Upper lobe of left lung (tissue), 6 donors: ENCODE data around the gene ITPR2. TPM values are rescaled to one million over a fixed set of nuclear protein-coding genes. Genes with fewer than 3 reads are reported as not detected.

Experiments used
- ATAC-seq, 2 donors: fragments of 200-7000 bp; cut with Tn5 transposase; one replicate each; pipeline ENCODE4 v1.9.1; 2022; ENCODE audit warnings: mild to moderate bottlenecking in 2 of 2, moderate library complexity in 2 of 2; ENCODE audit not compliant: low FRiP score in 2 of 2
- DNase-seq, 2 donors: peaks; one replicate each; pipeline ENCODE4 v3.0.0-alpha.2; 2019 to 2020
- H3K27ac ChIP-seq, 4 donors: fragments of 200-600 bp; sonication (generic); one replicate each; pipeline ENCODE4 v1.5.1; 2016 to 2019
- H3K27me3 ChIP-seq, 4 donors: fragments of 200-600 bp; sonication (generic); one replicate each; pipeline ENCODE4 v1.5.1; 2017 to 2019
- H3K36me3 ChIP-seq, 4 donors: fragments of 200-600 bp; sonication (generic); one replicate each; pipeline ENCODE4 v1.5.1; 2016 to 2019
- H3K4me1 ChIP-seq, 4 donors: fragments of 200-600 bp; sonication (generic); one replicate each; pipeline ENCODE4 v1.5.1; 2018 to 2019
- H3K4me3 ChIP-seq, 4 donors: fragments of 200-600 bp; sonication (generic); one replicate each; pipeline ENCODE4 v1.5.1; 2017 to 2019; ENCODE audit warnings: mild to moderate bottlenecking in 2 of 4, moderate library complexity in 1 of 4
- H3K9me3 ChIP-seq, 4 donors: fragments of 200-600 bp; sonication (generic); one replicate each; pipeline ENCODE4 v1.5.1; 2018 to 2019
- CTCF ChIP-seq, 6 experiments: fragments of 450-650 bp in 4 of 6; fragments of 200-600 bp in 2 of 6; sonication (generic) in 2 of 6; IDR thresholded peaks; one replicate each; pipeline ENCODE4 v1.5.1; 2016 to 2019; ENCODE audit warnings: antibody characterized with exemption in 6 of 6
- EP300 ChIP-seq, 4 donors: sonication (generic); formaldehyde crosslinking; IDR thresholded peaks; one replicate each; pipeline ENCODE4 v1.5.1; 2017; ENCODE audit warnings: antibody characterized with exemption in 4 of 4, control low read depth in 2 of 4
- POLR2A ChIP-seq, 4 donors: fragments of 450-650 bp; IDR thresholded peaks; one replicate each; pipeline ENCODE4 v1.5.1; 2016 to 2017; ENCODE audit warnings: antibody characterized with exemption in 4 of 4, mild to moderate bottlenecking in 2 of 4
- POLR2AphosphoS5 ChIP-seq, 2 donors: sonication (generic); formaldehyde crosslinking; IDR thresholded peaks; one replicate each; pipeline ENCODE4 v1.5.1; 2017; ENCODE audit warnings: antibody characterized with exemption in 2 of 2
- WGBS, 2 donors: methylation state at CpG; one replicate each; pipeline ENCODE4 v1.1.5; 2017 to 2018; 5-methylcytosine and 5-hydroxymethylcytosine counted together
- total RNA-seq, 6 donors: library from RNA; depleted of rRNA in 4 of 6; stranded (reverse); fragments of >200 nt in 4 of 6; gene quantifications; one replicate each; pipeline versions ENCODE4 v1.1.0 to v1.2.1, GENCODE V29; 2016 to 2021
- donor health status: DM: no; HTN: no; CAD: no; lungs with moderate emphysema.
- donor health status: DM: no; HTN: yes; CAD: no; lungs with severe emphysema.

ITPR2 gene
- total RNA-seq, 6 donors from 2014 or later, result 35.5 to 115 (median 45.0) TPM

GRCh38 chr12:26818201-26818600 lies 14.8 kb downstream of the ITPR2 start:
- no peaks in the 10 kb centered on the region for H3K4me1 ChIP-seq
- WGBS, 2 donors, result 90 to 94% methylated on average over 3 of the region's 3 CpGs

GRCh38 chr12:26817183-26817591 lies 15.8 kb downstream of the ITPR2 start:
- ATAC-seq, result no peak
- no peaks in the 10 kb centered on the region for H3K36me3 ChIP-seq
- no peaks in the 10 kb centered on the region for H3K9me3 ChIP-seq
- H3K4me1 ChIP-seq, result no peaks in the 10 kb centered on the region
- no peaks in the 10 kb centered on the region for H3K27me3 ChIP-seq
- H3K4me3 ChIP-seq, result no peak overlapping the region
- 75 to 84% methylated on average over 4 of the region's 4 CpGs for WGBS, 2 donors
- TF ChIP-seq CTCF (IDR thresholded peaks at IDR 0.05), result no peak
- TF ChIP-seq POLR2AphosphoS5 (IDR thresholded peaks at IDR 0.05), result no peak
- TF ChIP-seq POLR2A (IDR thresholded peaks at IDR 0.05), result no peak
- no peak for TF ChIP-seq EP300 (IDR thresholded peaks at IDR 0.05)
- DNase-seq, result no peak
- no peak overlapping the region for H3K27ac ChIP-seq

More at GRCh38 chr12:26818201-26818600, 14.8 kb downstream of the ITPR2 start:
- Histone ChIP-seq H3K27me3 (no peaks in the 10 kb centered on the region), H3K9me3 (no peaks in the 10 kb centered on the region), H3K36me3 (no peaks in the 10 kb centered on the region), H3K27ac (no peak overlapping the region), H3K4me3 (no peak overlapping the region)
- TF ChIP-seq CTCF (IDR thresholded peaks at IDR 0.05), result no peak
- TF ChIP-seq POLR2AphosphoS5 (IDR thresholded peaks at IDR 0.05), result no peak
- no peak for TF ChIP-seq POLR2A (IDR thresholded peaks at IDR 0.05)
- TF ChIP-seq EP300 (IDR thresholded peaks at IDR 0.05), result no peak
- ATAC-seq, result no peak
- DNase-seq, result no peak

- Histone ChIP-seq H3K9me3 (no peaks in the 10 kb centered on the region), H3K4me1 (peaks cover 4 to 13% (median 8%) of the 10 kb centered on the region in 4 donors), H3K27me3 (no peaks in the 10 kb centered on the region), H3K36me3 (no peaks in the 10 kb centered on the region), H3K27ac (no peak overlapping the region), H3K4me3 (no peak overlapping the region)
- TF ChIP-seq EP300 (IDR thresholded peaks at IDR 0.05) (no peak), POLR2AphosphoS5 (IDR thresholded peaks at IDR 0.05) (no peak), POLR2A (IDR thresholded peaks at IDR 0.05) (no peak), CTCF (IDR thresholded peaks at IDR 0.05) (no peak)
- DNase-seq, result no peak
- WGBS, 2 donors, result 78 to 83% methylated on average over 7 of the region's 7 CpGs
- ATAC-seq, result no peak
These were observed 19.2 kb downstream of the ITPR2 start for GRCh38 chr12:26813812-26814211.

GRCh38 chr12:26810330-26810729 lies 22.7 kb downstream of the ITPR2 start:
- no peaks in the 10 kb centered on the region for H3K36me3 ChIP-seq
- peaks cover 4 to 13% (median 8%) of the 10 kb centered on the region in 4 donors for H3K4me1 ChIP-seq
- H3K9me3 ChIP-seq, result no peaks in the 10 kb centered on the region
- H3K27me3 ChIP-seq, result no peaks in the 10 kb centered on the region
- H3K27ac ChIP-seq, result no peak overlapping the region
- DNase-seq, result peak in 1 of 2 donors; percentile 51
- WGBS, 2 donors, result 49 to 52% methylated on average over 4 of the region's 4 CpGs
- TF ChIP-seq EP300 (IDR thresholded peaks at IDR 0.05) (no peak), POLR2AphosphoS5 (IDR thresholded peaks at IDR 0.05) (no peak), POLR2A (IDR thresholded peaks at IDR 0.05) (no peak), CTCF (IDR thresholded peaks at IDR 0.05) (no peak)
- peak; percentile 59 to 86 for ATAC-seq
- no peak overlapping the region for H3K4me3 ChIP-seq

GRCh38 chr12:26809611-26810285 lies 23.2 kb downstream of the ITPR2 start:
- Histone ChIP-seq H3K4me1 (peaks cover 4 to 13% (median 8%) of the 10 kb centered on the region in 4 donors), H3K36me3 (no peaks in the 10 kb centered on the region), H3K9me3 (no peaks in the 10 kb centered on the region), H3K27me3 (no peaks in the 10 kb centered on the region), H3K27ac (no peak overlapping the region), H3K4me3 (no peak overlapping the region)
- DNase-seq (no peak), ATAC-seq (no peak)
- TF ChIP-seq POLR2A (IDR thresholded peaks at IDR 0.05), result no peak
- TF ChIP-seq CTCF (IDR thresholded peaks at IDR 0.05), result no peak
- no peak for TF ChIP-seq POLR2AphosphoS5 (IDR thresholded peaks at IDR 0.05)
- TF ChIP-seq EP300 (IDR thresholded peaks at IDR 0.05), result no peak
- 92% methylated on average over 6 of the region's 6 CpGs for WGBS, 2 donors
